Heart right ventricle (tissue), 16 donors: ENCODE measurements around the gene LYL1. TPM values are rescaled to one million over a fixed set of nuclear protein-coding genes. Genes with fewer than 3 reads are reported as not detected.

Source experiments
- ATAC-seq, 8 donors: fragments of 200-7000 bp; cut with Tn5 transposase; one replicate each; pipeline ENCODE4 v1.9.1; 2020; ENCODE audit warnings: mild to moderate bottlenecking in 8 of 8, moderate library complexity in 8 of 8, moderate number of reproducible peaks in 1 of 8
- DNase-seq, 2 donors: peaks; one replicate each; pipeline ENCODE4 v3.0.0-alpha.2; 2020
- H3K27ac ChIP-seq, 10 donors: fragments of 200-600 bp; sonication (generic) in 2 of 10; one replicate each; pipeline versions ENCODE4 v1.5.0 to v1.8.0; 2020 to 2022; ENCODE audit warnings: mild to moderate bottlenecking in 3 of 10
- H3K27me3 ChIP-seq, 7 donors: fragments of 200-600 bp; one replicate each; pipeline ENCODE4 v1.8.0; 2021 to 2022; ENCODE audit warnings: mild to moderate bottlenecking in 2 of 7
- H3K36me3 ChIP-seq, 9 donors: fragments of 200-600 bp; sonication (generic) in 1 of 9; one replicate each; pipeline versions ENCODE4 v1.5.0 to v1.8.0; 2020 to 2022; ENCODE audit warnings: mild to moderate bottlenecking in 2 of 9
- H3K4me1 ChIP-seq, 9 donors: fragments of 200-600 bp; sonication (generic) in 1 of 9; one replicate each; pipeline versions ENCODE4 v1.5.0 to v1.8.0; 2020 to 2022; ENCODE audit warnings: mild to moderate bottlenecking in 4 of 9
- H3K4me3 ChIP-seq, 10 donors: fragments of 200-600 bp; sonication (generic) in 2 of 10; one replicate each; pipeline versions ENCODE4 v1.5.0 to v1.8.0; 2020 to 2022; ENCODE audit warnings: mild to moderate bottlenecking in 7 of 10, moderate library complexity in 2 of 10
- H3K9me3 ChIP-seq, 11 donors: fragments of 200-600 bp in 10 of 11; sonication (generic) in 2 of 11; one replicate each; pipeline versions ENCODE4 v1.5.0 to v1.8.0; 2013 to 2022; ENCODE audit warnings: mild to moderate bottlenecking in 2 of 11, control low read depth in 1 of 11, moderate library complexity in 1 of 11
- CTCF ChIP-seq, 9 donors: fragments of 200-600 bp; sonication (generic) in 2 of 9; IDR thresholded peaks; one replicate each; pipeline versions ENCODE4 v1.5.0 to v1.8.0; 2021 to 2022; ENCODE audit warnings: antibody characterized with exemption in 9 of 9, mild to moderate bottlenecking in 5 of 9, moderate library complexity in 1 of 9
- WGBS, 2 donors: extraction: QIAGEN DNeasy Blood & Tissue Kit; methylation state at CpG; one replicate each; pipeline ENCODE4 v1.1.7; 2013; ENCODE audit warnings: inconsistent platforms in 1 of 2; 5-methylcytosine and 5-hydroxymethylcytosine counted together
- intact Hi-C, 10 donors: fragments of 100-400 bp; cut with DNase I; formaldehyde crosslinking; loops; one replicate each; pipeline versions ENCODE4 v1.11.1 to v1.14.2; 2022
- polyA plus RNA-seq, 2 donors: library from polyadenylated mRNA; stranded (reverse); fragments of 200-250 nt; gene quantifications; one replicate each; pipeline ENCODE4 v1.2.3, GENCODE V29; 2013
- total RNA-seq, 10 donors: library from RNA; stranded (reverse); fragmentation: NEBNext Ultra II Directional in 3 of 10; extraction: Animal tissue kit (Norgen Biotek cat#: 25700) in 3 of 10; gene quantifications; one replicate each; pipeline versions ENCODE4 v1.2.1 to v1.2.4, GENCODE V29; 2021 to 2023
- donor health status: Arrhythmogenic right ventricular cardiomyopathy.
- donor health status: ischemic (EF 13 %, LVEDD 7.1; RV severe dilation, severe dysfunction).
- donor health status: healthy with polysubstance abuse.
- donor health status: DM: no; HTN: yes; CAD: no.
- donor health status: DM: no; HTN: no; CAD: no.
- donor health status: ischemic (EF 25% LVEDD 6.9; RV normal size, moderate dysfunction).
- donor health status: ischemic (EF 25% LVEDD 5.7; RV mildly dilated, moderate dysfunction).
- donor health status: healthy.
- donor health status: DM: yes; HTN: yes; CAD: no.
- donor health status: Ischemic cardiomyopathy.
- donor health status: ischemic (EF 35%, LVEDD 5.7; RV mildly dilated, moderate dysfunction).
- donor health status: nonischemic (EF 11% LVEDD 7.7; RV severe dilation, severe dysfunction).
- donor health status: DM: yes; HTN: yes; CAD: no.
- donor health status: PGD.
- donor health status: ischemic (EF 29% LVEDD 5.4; RV normal size, mild dysfunction).
- donor health status: nonischemic (EF 23%, LVEDD 6.1; RV moderate dilation, normal function).

Gene LYL1
- total and polyA plus RNA-seq, 12 donors = 3.4 to 13.0 (median 7.4) TPM

DNA sequence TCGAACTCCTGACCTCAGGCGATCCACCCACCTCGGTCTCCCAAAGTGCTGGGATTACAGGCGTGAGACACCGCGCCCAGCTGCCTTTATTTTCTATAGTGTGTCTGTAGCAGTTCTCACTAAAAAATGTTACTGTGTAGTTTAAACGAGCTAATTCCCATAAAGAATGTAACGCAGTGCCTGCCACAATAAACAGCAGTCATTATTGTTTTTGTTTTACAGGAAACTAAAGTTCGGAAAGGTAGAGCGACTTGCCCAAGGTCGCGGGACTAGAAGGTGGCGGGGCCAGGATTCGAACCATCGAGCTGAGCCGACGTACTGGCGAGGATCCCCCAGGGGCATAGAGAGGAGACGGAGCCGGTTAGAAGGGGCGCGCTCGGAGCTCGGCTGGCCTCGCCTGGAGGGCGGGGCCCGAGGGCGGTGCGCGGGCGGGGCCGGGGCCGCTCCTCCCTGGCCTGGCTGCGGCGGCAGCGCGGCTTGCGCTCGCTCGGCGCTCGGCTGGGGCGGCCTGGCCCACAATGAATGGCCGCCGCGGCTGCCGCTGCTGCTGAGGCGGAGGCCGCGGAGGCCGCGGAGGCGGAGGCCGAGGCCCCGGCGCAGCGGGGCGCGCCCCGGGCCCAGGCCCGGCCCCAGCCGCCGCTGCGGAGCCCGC lies 15.2 kb upstream of the LYL1 start, which contains the start of gene NACC1:
Gene NACC1, plus strand, starts transcription at position 493 of the 652 bp plus-strand sequence. CDS start 16,944 bp downstream, outside the sequence.
- Histone ChIP-seq H3K27me3 (no peaks in the 10 kb centered on the region), H3K4me1 (peaks cover 12 to 54% (median 44%) of the 10 kb centered on the region in 9 donors), H3K4me3 (peak within 1 kb of the TSS; percentile 89 to 99 (median 97)), H3K36me3 (peaks cover 0 to 34% (median 6%) of the 10 kb centered on the region in 9 donors), H3K27ac (peak within 1 kb of the TSS in 9 of 10 donors; percentile 65 to 91 (median 77)), H3K9me3 (no peaks in the 10 kb centered on the region)
- DNase-seq (peak; percentile 89 to 90), ATAC-seq (peak; percentile 93 to 97 (median 96))
- intact Hi-C loops = loop anchor here in 4 of 10 donors (2.0 to 10.0 kb wide), 4 partner anchors 33 to 147 kb away; partner anchors contain the start of genes IER2 (in 3 of the 4) and STX10 (in 3 of the 4)
- no peak for TF ChIP-seq CTCF (IDR thresholded peaks at IDR 0.05)
- WGBS, 2 donors = 3 to 5% methylated on average over 36 to 65 of the region's 65 CpGs

GRCh38 chr19:13117176-13117771 lies 14.6 kb upstream of the LYL1 start:
- DNase-seq = no peak
- peak overlapping the region in 9 of 10 donors; percentile 56 to 87 (median 77) for H3K27ac ChIP-seq
- no peaks in the 10 kb centered on the region for H3K27me3 ChIP-seq
- H3K4me1 ChIP-seq = peaks cover 12 to 54% (median 44%) of the 10 kb centered on the region in 9 donors
- intact Hi-C loops = loop anchor here in 4 of 10 donors (2.0 to 10.0 kb wide), 4 partner anchors 34 to 148 kb away; partner anchors contain the start of genes IER2 (in 3 of the 4) and STX10 (in 3 of the 4)
- peaks cover 0 to 40% (median 10%) of the 10 kb centered on the region in 9 donors for H3K36me3 ChIP-seq
- WGBS, 2 donors = 15 to 20% methylated on average over 20 of the region's 20 CpGs
- H3K4me3 ChIP-seq = peak overlapping the region; percentile 53 to 99 (median 97)
- no peaks in the 10 kb centered on the region for H3K9me3 ChIP-seq
- peak in 5 of 8 donors; percentile 4 to 29 (median 7) for ATAC-seq
- TF ChIP-seq CTCF (IDR thresholded peaks at IDR 0.05) = no peak

DNA sequence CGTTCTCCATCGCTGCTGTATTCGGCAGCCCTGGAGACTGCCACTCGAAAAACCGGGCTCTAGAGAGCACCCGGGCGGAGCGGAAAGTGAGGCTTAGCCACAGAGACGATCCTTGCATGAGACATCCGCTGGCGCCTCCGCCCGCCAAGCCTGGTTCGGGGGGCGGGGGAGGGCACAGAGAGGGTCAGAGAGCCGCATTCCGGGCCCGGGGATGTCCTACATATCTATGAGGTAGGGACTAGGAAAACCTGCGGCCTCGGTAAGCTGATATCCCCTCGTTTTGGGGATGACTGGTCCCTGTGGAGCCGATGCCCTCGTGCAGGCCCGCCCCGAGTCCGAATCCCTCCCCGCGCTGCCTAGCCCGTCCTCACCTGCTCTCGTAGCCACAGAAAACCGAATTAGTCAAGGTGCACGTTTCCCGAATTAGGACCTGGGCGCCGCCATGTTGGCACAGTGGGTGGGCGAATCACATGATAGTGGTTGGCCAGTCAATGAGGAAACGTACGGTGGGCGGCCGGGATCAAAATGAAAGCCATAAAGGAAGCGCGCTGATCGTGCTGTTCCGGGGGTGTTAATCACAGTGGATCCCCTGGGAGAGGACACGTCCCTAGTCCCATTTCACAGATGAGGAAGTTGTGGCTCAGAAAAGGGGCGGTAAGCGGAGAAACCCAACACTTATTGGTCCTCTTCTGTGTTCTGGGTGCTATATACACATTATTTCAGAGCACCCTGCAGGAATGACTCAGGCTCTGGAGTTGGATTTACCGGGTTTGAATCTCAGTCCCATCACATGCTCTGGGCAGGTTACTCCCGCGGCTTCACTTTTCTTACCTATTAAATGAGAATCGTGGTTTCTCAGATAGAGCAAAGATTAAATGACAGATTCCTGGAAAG lies 13.9 kb upstream of the LYL1 start, which contains the start of gene TRMT1:
Gene TRMT1, minus strand, starts transcription at position 459 of the 894 bp plus-strand sequence. Its CDS starts 341 bp downstream, at position 118.
- H3K4me1 ChIP-seq = peaks cover 12 to 54% (median 44%) of the 10 kb centered on the region in 9 donors
- peak within 1 kb of the TSS in 9 of 10 donors; percentile 56 to 87 (median 77) for H3K27ac ChIP-seq
- TF ChIP-seq CTCF (IDR thresholded peaks at IDR 0.05) = no peak
- intact Hi-C loops = loop anchor here in 5 of 10 donors (1.0 to 10.0 kb wide), 5 partner anchors 34 to 148 kb away; partner anchors contain the start of genes IER2 (in 4 of the 5) and STX10 (in 4 of the 5)
- H3K9me3 ChIP-seq = no peaks in the 10 kb centered on the region
- H3K36me3 ChIP-seq = peaks cover 0 to 41% (median 10%) of the 10 kb centered on the region in 9 donors
- ATAC-seq (peak; percentile 74 to 93 (median 84)), DNase-seq (peak; percentile 88 to 96)
- peak within 1 kb of the TSS; percentile 53 to 99 (median 97) for H3K4me3 ChIP-seq
- no peaks in the 10 kb centered on the region for H3K27me3 ChIP-seq
- 0 to 1% methylated on average over 51 of the region's 51 CpGs for WGBS, 2 donors
